GM12878 (cell line): ENCODE measurements around the gene LAMA5. TPM values are rescaled to one million over a fixed set of nuclear protein-coding genes. Genes with fewer than 3 reads are reported as not detected.

Experiments
- ATAC-seq: fragments of 200-7000 bp; cut with Tn5 transposase; 3 replicates; pipeline ENCODE4 v1.9.1; 2020; ENCODE audit warnings: mild to moderate bottlenecking, moderate library complexity
- BruUV-seq: library from RNA; stranded (reverse); fragments of 400-500 nt; replicated peaks from 2 replicates; lab custom pipeline; 2021; lab: Mats Ljungman, UMichigan
- CTCF ChIA-PET: fragments of 300-600 bp; sonication (Branson Sonifier 250); formaldehyde crosslinking; extraction: SDS; loops from one replicate; lab custom pipeline; 2021; ENCODE audit warnings: inconsistent platforms; lab: Yijun Ruan, JAX
- POLR2A ChIA-PET: fragments of 350-600 bp; formaldehyde crosslinking; extraction: SDS; loops from one replicate; lab custom pipeline; 2021; ENCODE audit warnings: inconsistent platforms; lab: Charles Lee
- RAD21 ChIA-PET: fragments of 300-600 bp; sonication (Branson Sonifier 250); formaldehyde crosslinking; loops from one replicate; lab custom pipeline; 2023; ENCODE audit warnings: antibody characterized with exemption; ENCODE audit not compliant: unreplicated experiment; lab: Charles Lee
- SMC1A ChIA-PET: fragments of 300-600 bp; sonication (Branson Sonifier 250); formaldehyde crosslinking; loops from one replicate; lab custom pipeline; 2023; ENCODE audit not compliant: unreplicated experiment, uncharacterized antibody; lab: Charles Lee
- DNase-seq: peaks from one replicate; pipeline ENCODE4 v3.0.0-alpha.2; 2011; ENCODE audit warnings: low read depth, low spot score
- FAIRE-seq: peaks from 3 replicates; lab custom pipeline; 2011; peaks lifted over from hg19 to GRCh38; lab: Jason Lieb, UNC
- H2AFZ ChIP-seq: 2 replicates; pipeline ENCODE4 v1.6.0; 2011; ENCODE audit warnings: low read depth, low read length, control low read depth; ENCODE audit not compliant: control insufficient read depth
- H3K27ac ChIP-seq: 2 replicates; pipeline ENCODE4 v1.5.1; 2011; ENCODE audit warnings: control low read depth; ENCODE audit not compliant: control insufficient read depth, insufficient read depth
- H3K27me3 ChIP-seq, 2 experiments: replicated peaks in 1 of 2; 2 replicates each; pipeline versions ENCODE4 v1.6.0 to v1.6.1; 2011; ENCODE audit warnings: low read length in 1 of 2; ENCODE audit not compliant: control insufficient read depth in 2 of 2, insufficient read depth in 2 of 2
- H3K36me3 ChIP-seq, 2 experiments: 2 replicates each; pipeline ENCODE4 v1.5.1; 2011; ENCODE audit warnings: low read length in 1 of 2; ENCODE audit not compliant: control insufficient read depth in 2 of 2, insufficient read depth in 2 of 2
- H3K4me1 ChIP-seq: 2 replicates; pipeline ENCODE4 v1.6.1; 2011; ENCODE audit warnings: mild to moderate bottlenecking, low read length, moderate library complexity, mixed read lengths; ENCODE audit not compliant: control insufficient read depth, insufficient read depth
- H3K4me2 ChIP-seq: 2 replicates; pipeline ENCODE4 v1.6.0; 2011; ENCODE audit warnings: control low read depth; ENCODE audit not compliant: control insufficient read depth, insufficient read depth
- H3K4me3 ChIP-seq: fragments of 200-600 bp; sonication (generic); 2 replicates; pipeline ENCODE4 v1.5.1; 2016
- H3K79me2 ChIP-seq: 2 replicates; pipeline ENCODE4 v1.6.0; 2011; ENCODE audit warnings: low read length; ENCODE audit not compliant: control insufficient read depth, insufficient read depth
- H3K9ac ChIP-seq: 2 replicates; pipeline ENCODE4 v1.8.0; 2011; ENCODE audit warnings: low read length, control low read depth, mixed read lengths; ENCODE audit not compliant: control insufficient read depth, insufficient read depth
- H3K9me3 ChIP-seq: replicated peaks from 3 replicates; pipeline ENCODE4 v1.5.1; 2011; ENCODE audit warnings: mild to moderate bottlenecking, low read length; ENCODE audit not compliant: control insufficient read depth, insufficient read depth
- H4K20me1 ChIP-seq: 2 replicates; pipeline ENCODE4 v1.6.0; 2011; ENCODE audit not compliant: control insufficient read depth, insufficient read depth
- ATF3 ChIP-seq: IDR thresholded peaks from 2 replicates; pipeline ENCODE4 v1.6.1; 2011; ENCODE audit warnings: low read depth, mild to moderate bottlenecking, low read length, moderate library complexity, borderline replicate concordance; ENCODE audit errors: extremely low read depth
- BCL3 ChIP-seq: IDR thresholded peaks from 2 replicates; pipeline ENCODE4 v1.6.1; 2011; ENCODE audit warnings: borderline replicate concordance, low read depth, mild to moderate bottlenecking, moderate library complexity, low read length; ENCODE audit not compliant: insufficient read depth, poor library complexity, severe bottlenecking
- BMI1 ChIP-seq: fragments of 450-650 bp; IDR thresholded peaks from 2 replicates; pipeline ENCODE4 v1.6.1; 2016; ENCODE audit warnings: mild to moderate bottlenecking, moderate library complexity, borderline replicate concordance
- DPF2 ChIP-seq: fragments of 450-650 bp; IDR thresholded peaks from 2 replicates; pipeline ENCODE4 v1.6.1; 2017; ENCODE audit warnings: mild to moderate bottlenecking
- KLF5 ChIP-seq: fragments of 450-650 bp; IDR thresholded peaks from 2 replicates; pipeline ENCODE4 v1.6.1; 2014; ENCODE audit warnings: mild to moderate bottlenecking; ENCODE audit not compliant: partially characterized antibody
- MEF2B ChIP-seq: fragments of 450-650 bp; IDR thresholded peaks from 2 replicates; pipeline ENCODE4 v1.6.1; 2018; ENCODE audit warnings: mild to moderate bottlenecking, moderate library complexity; ENCODE audit not compliant: partially characterized antibody, poor library complexity, severe bottlenecking
- NR2F1 ChIP-seq: fragments of 450-650 bp; conservative IDR thresholded peaks from 2 replicates; pipeline ENCODE4 v1.6.1; 2017; ENCODE audit warnings: mild to moderate bottlenecking
- NRF1 ChIP-seq: conservative IDR thresholded peaks from 2 replicates; pipeline ENCODE4 v1.6.1; 2011; ENCODE audit warnings: mild to moderate bottlenecking, low read depth, low read length, improper control_type of control experiment
- POLR2AphosphoS5 ChIP-seq: IDR thresholded peaks from 2 replicates; pipeline ENCODE4 v1.6.1; 2011; ENCODE audit warnings: mild to moderate bottlenecking, low read length, inconsistent platforms
- SUZ12 ChIP-seq: fragments of 200-600 bp; sonication (generic); IDR thresholded peaks from one replicate; pipeline ENCODE4 v1.6.1; 2018; ENCODE audit warnings: antibody characterized with exemption, mild to moderate bottlenecking; ENCODE audit not compliant: unreplicated experiment
- TARDBP ChIP-seq: IDR thresholded peaks from 2 replicates; pipeline ENCODE4 v1.6.1; 2016; ENCODE audit warnings: borderline replicate concordance
- TCF12 ChIP-seq: IDR thresholded peaks from 2 replicates; pipeline ENCODE4 v1.6.1; 2011; ENCODE audit warnings: low read depth, mild to moderate bottlenecking, low read length
- ZBTB4 ChIP-seq: fragments of 450-650 bp; formaldehyde crosslinking; IDR thresholded peaks from 2 replicates; pipeline ENCODE4 v1.4.0; 2022; ENCODE audit warnings: mild to moderate bottlenecking, moderate library complexity
- ZNF217 ChIP-seq: fragments of 450-650 bp; IDR thresholded peaks from 2 replicates; pipeline ENCODE4 v1.6.1; 2017; ENCODE audit warnings: antibody characterized with exemption, mild to moderate bottlenecking
- ZNF622 ChIP-seq: fragments of 450-650 bp; IDR thresholded peaks from 2 replicates; pipeline ENCODE4 v1.6.1; 2017; ENCODE audit warnings: mild to moderate bottlenecking, inconsistent platforms
- WGBS: methylation state at CpG from one replicate; pipeline ENCODE4 v1.1.6; 2016; ENCODE audit warnings: low lambda C conversion rate; ENCODE audit not compliant: insufficient replicate concordance, insufficient coverage; ENCODE audit errors: missing lambda C conversion rate; 5-methylcytosine and 5-hydroxymethylcytosine counted together
- in situ Hi-C: fragments of 300-500 bp; cut with MboI; formaldehyde crosslinking; loops from 9 replicates; pipeline ENCODE4 v1.14.3; 2018; ENCODE audit warnings: mixed read lengths
- intact Hi-C: fragments of 100-400 bp; cut with micrococcal nuclease; formaldehyde crosslinking; loops from one replicate; pipeline ENCODE4 v1.14.2; 2022; ENCODE audit not compliant: unreplicated experiment
- polyA plus RNA-seq, 11 experiments: library from polyadenylated mRNA; depleted of rRNA in 4 of 11; unstranded in 6 of 11; stranded (reverse) in 5 of 11; fragments of >200 nt; fragmentation: Nextera tagmentation in 4 of 11; fragmentation: Illumina TruSeq in 1 of 11; extraction: Ambion mirVana in 4 of 11; extraction: Trizol in 1 of 11; gene quantifications; 1 replicate in 1 of 11; 2 replicates in 10 of 11; pipeline versions ENCODE4 v1.2.1 to v1.2.3, GENCODE V29; 2011 to 2016; ENCODE audit warnings: inconsistent platforms in 2 of 11, missing spikeins in 2 of 11, low read depth in 1 of 11
- total RNA-seq, 4 experiments: library from RNA; depleted of rRNA in 3 of 4; stranded (reverse); fragments of >200 nt in 3 of 4; fragmentation: Illumina TruSeq in 1 of 4; extraction: Trizol in 1 of 4; gene quantifications; 2 replicates each; pipeline versions ENCODE4 v1.2.1 to v1.2.3, GENCODE V29; 2013 to 2021
- TF ChIP-seq, protein P1 (sequence below): fragments of 450-650 bp; IDR thresholded peaks from 2 replicates; pipeline ENCODE4 v1.6.1; 2017; ENCODE audit warnings: antibody characterized with exemption, mild to moderate bottlenecking, moderate library complexity

LAMA5 gene
- total and polyA plus RNA-seq, 10 of the 15 experiments (the other 5 are each of a cell fraction or from before 2014, with no cell fraction given) = 0.09 to 3.1 (median 1.6) TPM; not detected in 3

- DNase-seq (no peak), ATAC-seq (no peak), FAIRE-seq (no peak)
- Histone ChIP-seq H4K20me1 (no peaks in the 10 kb centered on the region), H3K27ac (no peak overlapping the region), H3K79me2 (no peaks in the 10 kb centered on the region), H3K36me3 (no peaks in the 10 kb centered on the region; a peak in 1 of 4 replicates), H3K9me3 (no peaks in the 10 kb centered on the region; the same call in 2 of the 3 replicates), H3K27me3 (no peaks in the 10 kb centered on the region), H3K4me2 (no peak overlapping the region), H3K9ac (no peak overlapping the region), H3K4me1 (no peaks in the 10 kb centered on the region), H2AFZ (no peak overlapping the region), H3K4me3 (no peak overlapping the region)
- intact Hi-C loops = no loop called here
- in situ Hi-C loops = no loop called here
- no TSS peak for BruUV-seq
- CTCF ChIA-PET = no interaction called here
- WGBS = 35% methylated on average over 10 of the region's 16 CpGs
- SMC1A ChIA-PET = no interaction called here
- POLR2A ChIA-PET = no interaction called here
- RAD21 ChIA-PET = no interaction called here
- TF ChIP-seq BMI1 (no peak), TCF12 (no peak), POLR2AphosphoS5 (no peak), NRF1 (no peak), BCL3 (no peak), ATF3 (no peak), ZNF217 (no peak), MEF2B (no peak), TARDBP (no peak), DPF2 (no peak), NR2F1 (no peak), KLF5 (no peak), ZBTB4 (CRISPR knock-in tag) (no peak), ZNF622 (no peak), SUZ12 (no peak)
- TF ChIP-seq, protein P1, sequence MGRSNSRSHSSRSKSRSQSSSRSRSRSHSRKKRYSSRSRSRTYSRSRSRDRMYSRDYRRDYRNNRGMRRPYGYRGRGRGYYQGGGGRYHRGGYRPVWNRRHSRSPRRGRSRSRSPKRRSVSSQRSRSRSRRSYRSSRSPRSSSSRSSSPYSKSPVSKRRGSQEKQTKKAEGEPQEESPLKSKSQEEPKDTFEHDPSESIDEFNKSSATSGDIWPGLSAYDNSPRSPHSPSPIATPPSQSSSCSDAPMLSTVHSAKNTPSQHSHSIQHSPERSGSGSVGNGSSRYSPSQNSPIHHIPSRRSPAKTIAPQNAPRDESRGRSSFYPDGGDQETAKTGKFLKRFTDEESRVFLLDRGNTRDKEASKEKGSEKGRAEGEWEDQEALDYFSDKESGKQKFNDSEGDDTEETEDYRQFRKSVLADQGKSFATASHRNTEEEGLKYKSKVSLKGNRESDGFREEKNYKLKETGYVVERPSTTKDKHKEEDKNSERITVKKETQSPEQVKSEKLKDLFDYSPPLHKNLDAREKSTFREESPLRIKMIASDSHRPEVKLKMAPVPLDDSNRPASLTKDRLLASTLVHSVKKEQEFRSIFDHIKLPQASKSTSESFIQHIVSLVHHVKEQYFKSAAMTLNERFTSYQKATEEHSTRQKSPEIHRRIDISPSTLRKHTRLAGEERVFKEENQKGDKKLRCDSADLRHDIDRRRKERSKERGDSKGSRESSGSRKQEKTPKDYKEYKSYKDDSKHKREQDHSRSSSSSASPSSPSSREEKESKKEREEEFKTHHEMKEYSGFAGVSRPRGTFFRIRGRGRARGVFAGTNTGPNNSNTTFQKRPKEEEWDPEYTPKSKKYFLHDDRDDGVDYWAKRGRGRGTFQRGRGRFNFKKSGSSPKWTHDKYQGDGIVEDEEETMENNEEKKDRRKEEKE = no peak
Observed at GRCh38 chr20:62353289-62354030, 13.7 kb downstream of the LAMA5 start.
